Upper lobe of right lung (tissue), 1 donor: ENCODE measurements around the gene CDK13. TPM values are rescaled to one million over a fixed set of nuclear protein-coding genes. Genes with fewer than 3 reads are reported as not detected.

Experiments used
- ATAC-seq: fragments of 200-7000 bp; cut with Tn5 transposase; one replicate; pipeline ENCODE4 v1.9.1; 2020; ENCODE audit warnings: mild to moderate bottlenecking, moderate library complexity
- DNase-seq: peaks from one replicate; pipeline ENCODE4 v3.0.0-alpha.2; 2020
- H3K27ac ChIP-seq: fragments of 200-600 bp; one replicate; pipeline ENCODE4 v1.8.0; 2022
- H3K27me3 ChIP-seq: fragments of 200-600 bp; one replicate; pipeline ENCODE4 v1.8.0; 2022; ENCODE audit warnings: mild to moderate bottlenecking
- H3K36me3 ChIP-seq: fragments of 200-600 bp; one replicate; pipeline ENCODE4 v1.8.0; 2022
- H3K4me1 ChIP-seq: fragments of 200-600 bp; one replicate; pipeline ENCODE4 v1.8.0; 2022
- H3K4me3 ChIP-seq: fragments of 200-600 bp; one replicate; pipeline ENCODE4 v1.8.0; 2022; ENCODE audit warnings: mild to moderate bottlenecking
- H3K9me3 ChIP-seq: fragments of 200-600 bp; one replicate; pipeline ENCODE4 v1.8.0; 2022
- CTCF ChIP-seq: fragments of 200-600 bp; IDR thresholded peaks from one replicate; pipeline ENCODE4 v1.8.0; 2022; ENCODE audit warnings: antibody characterized with exemption
- intact Hi-C: fragments of 100-400 bp; cut with DNase I; formaldehyde crosslinking; loops from one replicate; pipeline ENCODE4 v1.11.0; 2022
- total RNA-seq: library from RNA; stranded (reverse); fragmentation: NEBNext Ultra II Directional; extraction: Animal tissue kit (Norgen Biotek cat#: 25700); gene quantifications from one replicate; pipeline ENCODE4 v1.2.1, GENCODE V29; 2021
- donor health status: DM: no; HTN: yes; CAD: no; lungs with severe emphysema.

The CDK13 gene
- total RNA-seq, 1 donor from 2014 or later = 51.4 TPM

- H3K27ac ChIP-seq = no peak overlapping the region
- H3K4me3 ChIP-seq = no peak overlapping the region
- H3K27me3 ChIP-seq = no peaks in the 10 kb centered on the region
- intact Hi-C loops = no loop called here
- ATAC-seq (no peak), DNase-seq (no peak)
- peaks cover 83% of the 10 kb centered on the region for H3K36me3 ChIP-seq
- H3K4me1 ChIP-seq = no peaks in the 10 kb centered on the region
- TF ChIP-seq CTCF = no peak
- no peaks in the 10 kb centered on the region for H3K9me3 ChIP-seq
Measured at GRCh38 chr7:40093631-40094350, 143.7 kb downstream of the CDK13 start.

- ATAC-seq (no peak), DNase-seq (no peak)
- Histone ChIP-seq H3K4me1 (no peaks in the 10 kb centered on the region), H3K9me3 (no peaks in the 10 kb centered on the region), H3K27me3 (no peaks in the 10 kb centered on the region), H3K4me3 (no peak overlapping the region), H3K36me3 (peaks cover 72% of the 10 kb centered on the region), H3K27ac (no peak overlapping the region)
- intact Hi-C loops = no loop called here
- TF ChIP-seq CTCF = no peak
Measured at GRCh38 chr7:40095230-40095629, 145.2 kb downstream of the CDK13 start.

GRCh38 chr7:40095695-40096327 lies 145.8 kb downstream of the CDK13 start:
- ATAC-seq = no peak
- no peak for TF ChIP-seq CTCF
- DNase-seq = no peak

GRCh38 chr7:40097728-40098127 lies 147.7 kb downstream of the CDK13 start:
- Histone ChIP-seq H3K27ac (no peak overlapping the region), H3K4me3 (no peak overlapping the region), H3K27me3 (no peaks in the 10 kb centered on the region), H3K36me3 (peaks cover 49% of the 10 kb centered on the region), H3K9me3 (no peaks in the 10 kb centered on the region), H3K4me1 (no peaks in the 10 kb centered on the region)
- DNase-seq (no peak), ATAC-seq (no peak)
- intact Hi-C loops = no loop called here
- no peak for TF ChIP-seq CTCF

More at GRCh38 chr7:40095695-40096327, 145.8 kb downstream of the CDK13 start:
- peaks cover 67% of the 10 kb centered on the region for H3K36me3 ChIP-seq
- H3K9me3 ChIP-seq = no peaks in the 10 kb centered on the region
- no peaks in the 10 kb centered on the region for H3K4me1 ChIP-seq
- H3K4me3 ChIP-seq = no peak overlapping the region
- intact Hi-C loops = no loop called here
- no peaks in the 10 kb centered on the region for H3K27me3 ChIP-seq
- no peak overlapping the region for H3K27ac ChIP-seq

- no peak for ATAC-seq
- Histone ChIP-seq H3K27ac (no peak overlapping the region), H3K27me3 (no peaks in the 10 kb centered on the region), H3K9me3 (no peaks in the 10 kb centered on the region), H3K36me3 (peaks cover 38% of the 10 kb centered on the region), H3K4me3 (no peak overlapping the region), H3K4me1 (no peaks in the 10 kb centered on the region)
- TF ChIP-seq CTCF = no peak
- DNase-seq = no peak
- intact Hi-C loops = no loop called here
Measured at GRCh38 chr7:40098810-40099209, 148.8 kb downstream of the CDK13 start.
